DMS 273 treated with DMSO at 0.1 percent for 48 hours (cell line): ENCODE measurements around the gene GRK3.
"Not testable (repeated sequence)": the region's sequence is repeated elsewhere in the genome, so short reads cannot be mapped to it uniquely, and the experiment has no call there.

Experiments
- DNase-seq: peaks from one replicate; lab custom pipeline; 2025; lab: John Stamatoyannopoulos, UW

GRK3 gene

GRCh38 chr22:25564320-25564978 lies at the start of gene GRK3:
Gene GRK3, plus strand, starts transcription at chr22:25564675. Its CDS starts 366 bp downstream, at chr22:25565041.
- DNase-seq = no peak

GRCh38 chr22:25518000-25518663 lies 46.3 kb upstream of the GRK3 start:
- DNase-seq = no peak

- DNase-seq = no peak
Measured at GRCh38 chr22:25525376-25525775, 39.1 kb upstream of the GRK3 start.

GRCh38 chr22:25525804-25526584 lies 38.5 kb upstream of the GRK3 start:
- not testable (repeated sequence) for DNase-seq

GRCh38 chr22:25527016-25527415 lies 37.5 kb upstream of the GRK3 start:
- not testable (repeated sequence) for DNase-seq

DNA sequence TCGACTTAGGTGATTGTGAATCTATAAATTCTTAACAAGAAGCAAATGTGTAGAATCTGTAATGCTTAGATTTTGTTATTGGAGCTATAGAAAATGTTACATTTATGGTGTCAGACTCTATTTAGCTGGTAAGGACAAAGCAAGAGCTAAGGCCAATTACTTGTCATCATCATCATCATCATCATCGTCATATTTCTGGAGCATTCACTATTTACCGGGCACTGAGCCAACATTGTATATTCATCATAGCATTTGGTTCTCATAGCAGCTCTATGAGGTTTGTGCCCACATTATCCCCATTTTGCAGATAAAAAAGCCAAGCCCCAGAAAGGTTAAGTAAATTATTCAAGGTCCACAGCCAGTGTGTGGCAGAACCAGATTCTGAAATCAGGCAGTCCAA lies 36.4 kb upstream of the GRK3 start:
- not testable (repeated sequence) for DNase-seq

DNA sequence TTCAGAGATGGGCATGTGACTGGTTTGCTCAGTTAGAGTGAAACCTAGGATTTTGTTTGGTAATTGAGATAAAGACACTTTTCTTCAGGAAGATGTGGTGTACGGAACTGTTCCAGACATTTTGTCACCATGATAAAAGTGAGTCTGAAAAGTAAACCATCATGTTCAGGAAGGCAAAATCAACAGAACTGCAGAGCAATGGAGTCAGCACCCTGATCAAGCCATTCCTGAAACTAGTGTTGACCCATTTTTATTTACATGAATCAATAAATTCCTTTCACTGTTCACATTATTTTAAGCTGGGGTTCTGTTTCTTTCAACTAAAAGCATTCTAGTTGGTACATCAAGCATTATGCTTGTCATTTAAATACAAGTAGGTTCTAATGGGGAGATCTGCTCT lies 35.4 kb upstream of the GRK3 start:
- not testable (repeated sequence) for DNase-seq

GRCh38 chr22:25529541-25530137 lies 34.8 kb upstream of the GRK3 start:
- DNase-seq = not testable (repeated sequence)

GRCh38 chr22:25531677-25532076 lies 32.8 kb upstream of the GRK3 start:
- not testable (repeated sequence) for DNase-seq

- DNase-seq = no peak
Measured at GRCh38 chr22:25534724-25535123, 29.8 kb upstream of the GRK3 start.

- no peak for DNase-seq
Measured at GRCh38 chr22:25536589-25536988, 27.9 kb upstream of the GRK3 start.

DNA sequence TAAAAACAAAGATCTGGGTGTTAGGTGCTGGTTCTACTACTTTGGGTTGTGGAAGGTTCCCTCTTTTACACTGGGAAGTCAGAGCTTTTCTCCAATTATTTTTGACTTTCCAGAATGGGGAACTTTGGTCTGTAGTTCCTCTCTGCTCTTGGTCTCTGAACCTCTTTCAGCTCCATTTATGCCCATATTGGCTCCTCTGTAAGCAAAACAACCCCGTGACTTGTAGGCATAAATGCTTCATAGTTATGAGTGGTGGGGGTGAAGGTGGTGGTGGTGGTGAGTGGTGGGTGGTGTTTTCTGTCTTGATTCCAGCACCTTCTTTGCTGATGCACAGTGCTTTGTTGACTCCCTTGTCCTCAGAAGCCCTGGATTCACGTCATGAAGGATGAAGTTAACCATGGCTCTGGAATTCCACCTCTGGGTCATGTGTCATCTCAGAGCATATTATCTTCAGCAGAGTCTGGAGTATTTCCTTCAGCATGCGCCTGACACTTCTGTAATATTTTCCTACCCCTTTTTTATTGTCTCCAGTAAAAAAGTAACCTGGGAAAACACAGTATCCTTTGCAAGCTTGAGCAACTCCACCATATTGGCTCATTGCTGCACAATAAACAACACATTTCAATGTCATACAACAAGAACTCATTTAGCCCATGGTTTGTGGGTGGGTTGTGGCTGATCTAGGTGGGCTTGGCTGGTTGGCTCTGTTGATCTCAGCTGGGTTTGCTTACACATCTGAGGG lies 24.1 kb upstream of the GRK3 start:
- DNase-seq = no peak

- DNase-seq = no peak
Measured at GRCh38 chr22:25540908-25541660, 23.4 kb upstream of the GRK3 start.

DNA sequence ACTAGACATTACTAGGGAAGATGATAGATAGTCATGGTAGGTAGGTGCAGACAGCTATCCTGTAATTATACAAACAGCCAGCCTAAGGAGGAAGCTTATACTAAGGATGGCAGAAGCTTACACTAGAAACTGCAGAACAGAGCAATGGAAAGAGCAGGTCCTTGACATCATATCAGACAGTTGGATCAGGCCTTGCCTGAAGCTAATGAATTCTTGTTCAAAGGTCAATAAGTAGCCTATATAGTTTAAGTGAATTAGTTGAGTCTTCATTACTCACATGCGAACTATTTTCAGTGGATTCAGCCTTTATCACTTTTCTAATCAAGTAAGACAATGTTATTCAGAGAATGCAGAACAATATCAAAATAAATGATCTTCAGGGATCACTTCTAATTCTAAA lies 22.3 kb upstream of the GRK3 start:
- DNase-seq = no peak

- DNase-seq = no peak
Measured at GRCh38 chr22:25542720-25543402, 21.6 kb upstream of the GRK3 start.

GRCh38 chr22:25545146-25545545 lies 19.3 kb upstream of the GRK3 start:
- DNase-seq = no peak

DNA sequence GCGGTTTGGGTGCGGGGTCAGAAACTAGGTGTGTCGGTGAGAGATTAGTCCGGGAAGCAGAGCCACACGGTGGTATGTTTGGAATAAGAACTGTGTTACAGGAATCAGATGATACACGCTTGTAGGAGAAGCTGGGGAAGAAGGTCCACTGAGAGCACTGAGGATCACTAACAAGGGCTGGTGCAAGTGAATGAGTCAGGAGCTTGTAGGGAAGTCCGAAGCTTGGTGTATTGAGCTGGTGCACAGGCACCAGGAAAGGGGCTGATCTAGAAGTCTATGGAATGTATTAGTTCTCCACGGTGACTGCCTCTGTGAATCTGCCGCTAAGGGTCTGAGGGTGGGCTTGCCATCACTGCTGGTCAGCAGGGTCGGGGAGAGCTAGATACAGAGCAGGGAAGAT lies 18.8 kb upstream of the GRK3 start:
- no peak for DNase-seq

DNA sequence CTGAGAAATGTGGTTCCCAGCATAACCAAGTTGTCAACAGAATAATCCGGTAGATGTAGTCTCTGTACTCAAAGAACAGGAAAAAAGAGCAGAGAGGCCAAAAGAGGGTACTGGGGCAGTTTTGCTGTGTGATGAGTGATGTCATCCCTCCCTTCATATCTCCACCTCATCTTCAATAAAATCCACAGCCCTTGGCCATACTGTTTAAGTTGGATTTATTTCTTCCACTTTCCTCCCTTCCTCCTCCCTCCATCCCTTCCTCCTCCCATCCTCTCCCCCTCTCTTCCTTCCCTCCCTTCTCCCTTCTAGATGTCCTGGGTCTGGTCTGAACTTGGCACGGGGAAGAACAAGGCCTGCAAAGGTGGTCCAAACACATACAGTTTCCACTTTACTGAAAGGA lies 18.2 kb upstream of the GRK3 start:
- no peak for DNase-seq

DNA sequence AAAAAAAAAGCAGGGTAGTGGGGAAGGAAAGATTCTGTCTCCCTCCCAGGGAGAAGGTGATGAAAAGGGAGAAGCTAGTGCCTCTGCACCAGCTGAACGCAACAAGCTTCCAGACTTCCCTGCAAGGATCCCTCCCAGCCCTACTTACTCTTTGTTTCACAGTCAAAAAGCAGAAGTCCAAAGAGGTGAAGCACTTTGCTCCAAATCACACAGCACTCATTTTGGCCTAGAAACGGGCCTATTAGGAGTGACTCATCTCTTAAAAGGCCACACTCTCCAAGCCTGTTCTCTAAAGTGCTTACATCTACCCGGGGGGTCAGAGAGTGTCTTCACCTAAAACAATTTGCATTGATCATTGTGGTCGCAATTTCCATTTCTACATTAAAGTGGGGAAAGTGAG lies 17.7 kb upstream of the GRK3 start:
- no peak for DNase-seq

DNA sequence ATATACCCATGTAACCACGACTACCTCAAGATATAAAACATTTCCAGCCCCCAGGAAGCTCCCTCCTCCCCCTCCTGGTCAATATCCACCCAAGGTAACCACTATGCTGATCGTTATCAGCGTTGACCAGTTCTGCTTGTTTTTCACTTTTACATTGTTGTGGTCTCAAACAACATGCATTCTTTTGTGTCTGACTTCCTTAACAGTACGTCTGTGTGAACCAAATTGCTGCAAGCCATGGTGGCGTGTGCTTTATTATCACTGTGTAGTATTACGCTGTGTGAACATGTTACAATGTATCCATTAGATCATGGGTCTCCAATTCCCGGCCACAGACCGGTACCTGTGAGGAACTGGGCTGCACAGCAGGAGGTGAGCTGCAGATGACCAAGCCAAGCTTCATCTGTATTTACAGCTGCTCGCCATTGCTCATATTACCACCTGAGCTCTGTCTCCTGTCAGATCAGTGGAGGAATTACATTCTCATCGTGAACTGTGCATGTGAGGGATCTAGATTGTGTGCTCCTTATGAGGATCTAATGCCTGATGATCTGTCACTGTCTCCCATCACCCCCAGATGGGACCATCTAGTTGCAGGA lies 15.5 kb upstream of the GRK3 start:
- no peak for DNase-seq
